GM12865 (cell line): Measurements from ENCODE around the gene NEK8.
A peak's percentile ranks its signal among the peaks of the same experiment; 100 is the strongest.

Experiments
- DNase-seq: peaks from one replicate; pipeline ENCODE4 v3.0.0; 2010; ENCODE audit warnings: low read depth
- H3K4me3 ChIP-seq: 2 replicates; pipeline ENCODE4 v1.5.1; 2011; ENCODE audit warnings: mild to moderate bottlenecking, low read depth, low read length, control low read depth
- CTCF ChIP-seq: IDR thresholded peaks from 2 replicates; pipeline ENCODE4 v1.5.1; 2011; ENCODE audit warnings: low read length, control low read depth, low read depth, inconsistent platforms; ENCODE audit not compliant: insufficient read depth; ENCODE audit errors: missing control alignments

NEK8 gene

DNA sequence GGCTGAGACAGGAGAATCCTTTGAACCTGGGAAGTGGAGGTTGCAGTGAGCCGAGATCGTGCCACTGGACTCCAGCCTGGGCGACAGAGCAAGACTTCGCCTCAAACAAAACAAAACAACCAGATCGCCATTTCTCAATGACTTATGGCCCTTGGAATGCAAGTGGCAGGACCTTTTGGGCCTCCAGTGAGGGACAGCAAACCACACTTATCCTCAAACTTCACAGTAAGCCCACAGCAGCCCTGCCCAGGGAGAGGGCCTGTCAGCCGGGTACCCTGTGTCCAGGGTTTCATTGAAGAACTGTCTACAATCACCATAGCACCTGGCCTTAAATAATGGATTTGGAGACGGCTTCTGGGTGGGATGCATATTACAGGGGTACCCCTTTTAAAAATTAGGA lies 26.9 kb downstream of the NEK8 start:
- no peak for DNase-seq
- TF ChIP-seq CTCF = no peak
- no peak overlapping the region for H3K4me3 ChIP-seq

GRCh38 chr17:28756049-28756804 lies 27.6 kb downstream of the NEK8 start:
- H3K4me3 ChIP-seq = no peak overlapping the region
- no peak for DNase-seq
- TF ChIP-seq CTCF = no peak

DNA sequence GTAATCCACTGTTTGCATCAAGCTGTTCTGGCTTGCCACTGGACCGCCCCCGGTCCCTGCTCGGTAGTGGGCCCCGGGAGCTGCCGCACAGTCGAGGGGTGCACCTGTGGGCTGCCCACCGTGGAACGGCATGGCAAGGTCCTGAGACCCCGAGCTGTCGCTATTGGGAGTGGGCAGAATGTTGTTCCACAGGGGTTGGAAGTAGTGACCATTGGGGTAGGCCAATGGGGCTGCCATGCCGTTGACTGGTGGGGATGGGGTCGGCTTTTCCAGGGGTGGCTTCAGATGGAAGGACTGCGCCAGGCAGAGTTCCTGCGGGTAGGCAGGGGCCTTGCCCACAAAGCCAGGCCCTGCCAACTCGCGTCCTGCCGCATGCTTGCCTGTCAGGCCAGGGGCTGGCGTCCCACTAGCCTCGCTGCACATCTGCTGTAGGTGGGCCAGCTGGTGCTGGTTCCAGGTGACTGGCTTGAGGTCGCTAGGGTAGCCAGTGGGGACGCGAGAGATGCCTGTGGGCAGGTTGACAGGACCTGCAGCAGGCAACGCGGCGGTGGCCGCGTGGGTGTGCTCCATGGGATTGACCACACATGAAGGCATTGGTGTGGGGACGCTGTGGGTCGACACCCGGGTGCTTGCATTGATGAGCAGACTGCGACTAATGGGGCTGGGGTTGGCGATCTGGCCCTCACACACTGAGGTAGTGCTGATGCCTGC lies 30.0 kb downstream of the NEK8 start:
- TF ChIP-seq CTCF = no peak
- no peak overlapping the region for H3K4me3 ChIP-seq
- no peak for DNase-seq

DNA sequence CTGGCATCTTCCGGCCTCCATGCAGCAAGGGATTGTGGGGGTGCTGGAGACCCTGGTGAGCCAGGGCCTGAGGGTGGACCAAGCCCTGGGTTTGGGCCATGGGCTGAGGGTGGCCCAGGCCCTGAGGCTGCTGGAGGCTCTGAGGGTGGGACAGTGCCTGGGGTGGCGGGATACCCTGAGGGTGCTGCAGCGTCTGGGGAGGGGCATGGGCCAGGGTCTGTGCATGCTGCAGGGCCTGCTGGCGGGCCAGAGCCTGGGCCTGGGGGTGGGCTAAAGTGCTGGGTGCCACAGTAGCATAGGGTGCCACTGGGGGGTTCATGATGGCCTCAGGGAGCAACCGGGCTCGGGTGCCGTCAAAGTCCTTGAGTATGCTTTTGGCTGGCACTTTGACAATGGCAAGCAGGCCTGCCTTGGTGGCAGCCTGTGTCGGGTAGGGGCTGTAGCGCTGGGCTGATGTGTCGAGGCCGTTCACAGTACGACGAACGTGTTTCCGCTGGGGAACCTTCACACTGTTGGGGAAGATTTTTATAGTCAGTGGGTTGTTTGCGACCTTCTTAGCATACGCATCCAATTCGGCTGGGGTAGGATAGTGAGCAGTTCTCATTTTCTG lies 30.8 kb downstream of the NEK8 start:
- DNase-seq = no peak
- H3K4me3 ChIP-seq = no peak overlapping the region
- no peak for TF ChIP-seq CTCF

DNA sequence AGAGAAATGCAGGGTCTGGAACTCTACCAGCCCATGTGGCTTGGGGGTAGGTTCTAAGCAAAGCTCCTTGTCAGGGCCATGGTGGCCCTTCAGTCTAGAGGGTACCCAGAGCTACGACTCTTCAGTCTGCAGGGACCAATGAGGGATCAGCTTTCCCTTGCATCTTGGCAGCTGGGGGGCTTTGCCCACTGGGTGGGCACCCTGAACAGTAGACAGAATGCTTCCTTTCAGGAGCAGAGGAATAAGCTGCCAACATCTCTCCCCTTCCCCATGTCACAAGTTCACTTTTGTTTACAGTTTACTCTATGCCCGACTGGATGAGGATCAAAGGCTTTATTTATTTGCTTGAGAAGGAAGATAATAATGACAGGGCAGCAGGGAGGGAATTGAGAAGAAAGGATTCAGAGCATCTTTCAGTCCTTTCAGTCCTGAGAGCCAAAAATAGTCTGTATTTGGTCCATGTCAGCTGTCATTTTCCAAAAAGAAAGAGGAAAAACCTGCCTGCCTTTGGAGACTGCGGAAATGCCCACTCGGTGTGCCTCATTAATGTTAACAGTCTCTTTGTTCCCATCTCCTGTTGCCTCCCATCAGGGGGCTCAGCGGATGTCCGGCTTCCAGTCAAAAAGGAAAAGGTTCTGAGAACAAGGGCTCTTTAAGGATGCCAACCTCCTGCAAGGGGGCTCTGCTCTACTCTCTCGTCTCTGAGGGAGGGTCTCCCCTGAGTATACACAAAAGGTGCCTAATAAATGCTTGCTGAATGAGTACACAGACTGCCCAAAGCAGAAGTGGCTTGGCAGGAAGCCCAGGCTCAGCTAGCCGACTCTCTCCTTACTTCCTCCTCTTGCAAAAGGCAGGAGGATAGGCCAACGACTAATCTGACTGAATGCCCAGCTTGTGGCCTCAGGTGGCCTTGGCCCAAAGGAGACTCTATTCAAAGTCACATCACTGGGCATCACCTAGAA lies 32.3 kb downstream of the NEK8 start:
- no peak for TF ChIP-seq CTCF
- peak; percentile 25 for DNase-seq
- H3K4me3 ChIP-seq = no peak overlapping the region

DNA sequence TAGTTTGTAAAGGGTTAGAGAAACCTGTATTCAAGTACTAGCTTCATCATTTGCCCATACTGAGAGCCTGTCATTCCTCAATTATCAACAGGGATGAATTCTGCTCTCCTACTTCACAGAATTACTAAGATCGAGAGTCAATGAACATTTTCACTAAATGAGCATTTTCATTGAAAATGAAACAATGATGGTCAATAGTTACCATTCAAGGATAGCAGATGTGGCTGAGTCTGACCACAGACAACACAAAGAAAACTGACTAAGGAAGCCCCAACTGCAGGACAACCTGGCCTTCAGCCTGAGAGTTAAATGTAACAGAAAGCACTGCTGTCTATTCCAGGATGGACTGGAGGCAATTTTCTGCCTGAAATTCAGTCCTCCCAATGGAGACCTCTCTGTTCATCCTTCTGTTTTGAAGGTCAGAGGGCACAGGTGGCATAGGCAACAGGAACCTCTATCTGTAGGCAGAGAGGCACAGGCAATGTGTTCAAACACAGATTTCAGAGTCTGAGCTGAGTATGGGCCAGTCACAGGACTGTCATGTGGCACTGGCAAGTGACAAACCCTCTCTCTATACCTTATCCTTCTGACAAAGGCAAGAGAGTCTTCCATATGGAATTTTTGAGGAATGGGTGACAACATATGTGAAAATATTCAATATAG lies 34.7 kb downstream of the NEK8 start:
- TF ChIP-seq CTCF = no peak
- H3K4me3 ChIP-seq = no peak overlapping the region
- DNase-seq = peak; percentile 78
